Esophagus squamous epithelium (tissue), 4 donors: ENCODE results near the gene ACOT13.

Source experiments
- CTCF ChIP-seq, 6 experiments: fragments of 450-650 bp in 4 of 6; fragments of 200-600 bp in 2 of 6; sonication (generic) in 2 of 6; IDR thresholded peaks; one replicate each; pipeline ENCODE4 v1.5.1; 2016 to 2019; ENCODE audit warnings: antibody characterized with exemption in 6 of 6, mild to moderate bottlenecking in 4 of 6, moderate library complexity in 4 of 6
- POLR2A ChIP-seq, 4 donors: fragments of 450-650 bp; IDR thresholded peaks; one replicate each; pipeline ENCODE4 v1.6.1; 2017; ENCODE audit warnings: antibody characterized with exemption in 4 of 4, mild to moderate bottlenecking in 4 of 4, moderate library complexity in 3 of 4

- TF ChIP-seq POLR2A (IDR thresholded peaks at IDR 0.05) = no peak
- no peak for TF ChIP-seq CTCF (IDR thresholded peaks at IDR 0.05)
Measured at GRCh38 chr6:24621626-24622289, 45.1 kb upstream of the ACOT13 start.
